NCI-H2107 (cell line): ENCODE results near the gene SNX10.

Source experiments
- DNase-seq: peaks from one replicate; lab custom pipeline; 2025; lab: John Stamatoyannopoulos, UW

SNX10 gene

GRCh38 chr7:26404189-26404996 lies 112.7 kb downstream of the SNX10 start:
- DNase-seq, result no peak

- DNase-seq, result no peak
Observed at GRCh38 chr7:26406433-26406832, 114.8 kb downstream of the SNX10 start.

- peak; percentile 56 for DNase-seq
Observed at GRCh38 chr7:26409661-26410547, 118.2 kb downstream of the SNX10 start.

- DNase-seq, result peak; percentile 80
Observed at GRCh38 chr7:26413007-26413691, 121.5 kb downstream of the SNX10 start.

- DNase-seq, result no peak
Observed at GRCh38 chr7:26416004-26416403, 124.3 kb downstream of the SNX10 start.

GRCh38 chr7:26417911-26418413 lies 126.3 kb downstream of the SNX10 start:
- DNase-seq, result no peak

- DNase-seq, result no peak
Observed at GRCh38 chr7:26419198-26419597, 127.5 kb downstream of the SNX10 start.

- no peak for DNase-seq
Observed at GRCh38 chr7:26420422-26421019, 128.9 kb downstream of the SNX10 start.

- DNase-seq, result no peak
Observed at GRCh38 chr7:26422761-26423160, 131.1 kb downstream of the SNX10 start.

- no peak for DNase-seq
Observed at GRCh38 chr7:26423436-26423835, 131.8 kb downstream of the SNX10 start.
